ENCODE data around the gene KCNQ1.

Gene KCNQ1

DNA sequence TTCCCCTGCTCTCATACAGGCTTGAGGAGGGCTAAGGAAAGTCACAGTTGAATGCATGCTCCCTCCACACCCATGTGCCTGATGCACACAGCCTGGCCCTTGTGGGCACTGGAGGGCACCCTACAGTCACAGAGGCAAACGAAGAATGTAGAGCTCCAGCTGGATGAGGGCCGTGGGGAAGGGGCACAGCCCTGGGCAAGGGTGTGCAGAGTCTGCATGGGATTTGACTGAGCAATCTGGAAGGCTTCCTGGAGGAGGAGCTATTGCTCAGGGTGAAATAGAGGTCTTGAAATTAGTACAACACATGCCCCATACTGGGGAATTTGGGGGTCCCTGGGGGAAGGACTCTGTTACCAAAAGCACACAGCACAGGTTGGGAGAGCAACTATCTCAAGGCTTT is 64.0 kb downstream of the KCNQ1 start:
- DNase-seq (ENCODE audit: low read depth in 2 of 2), result no peak

DNA sequence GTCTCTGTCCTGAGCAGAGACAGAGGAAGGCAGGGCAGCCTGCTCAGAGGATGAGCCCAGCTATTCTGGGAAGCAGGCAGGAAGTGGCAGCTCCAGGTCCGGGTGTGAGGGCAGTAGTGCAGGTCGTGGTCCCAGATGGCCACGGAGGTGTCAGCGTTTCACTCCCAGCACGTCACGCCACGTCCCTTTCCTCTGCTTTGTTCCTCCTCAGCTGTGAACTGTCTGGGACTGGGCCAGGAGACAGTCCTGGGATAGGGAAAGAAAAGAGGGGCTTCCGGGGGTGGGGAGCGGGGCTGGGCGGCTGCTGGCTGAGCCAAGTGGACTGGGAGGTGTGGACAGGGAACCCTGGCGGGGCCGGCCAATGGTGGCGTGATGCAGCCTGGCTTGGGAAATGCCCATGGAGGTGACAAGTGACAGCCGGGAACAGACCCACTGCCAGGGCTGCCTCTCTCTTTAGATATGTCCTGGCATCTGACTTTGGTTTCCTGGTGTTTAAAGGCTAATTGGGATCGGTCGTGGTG is 64.7 kb downstream of the KCNQ1 start:
- DNase-seq (ENCODE audit: low read depth in 2 of 2), result no peak

DNA sequence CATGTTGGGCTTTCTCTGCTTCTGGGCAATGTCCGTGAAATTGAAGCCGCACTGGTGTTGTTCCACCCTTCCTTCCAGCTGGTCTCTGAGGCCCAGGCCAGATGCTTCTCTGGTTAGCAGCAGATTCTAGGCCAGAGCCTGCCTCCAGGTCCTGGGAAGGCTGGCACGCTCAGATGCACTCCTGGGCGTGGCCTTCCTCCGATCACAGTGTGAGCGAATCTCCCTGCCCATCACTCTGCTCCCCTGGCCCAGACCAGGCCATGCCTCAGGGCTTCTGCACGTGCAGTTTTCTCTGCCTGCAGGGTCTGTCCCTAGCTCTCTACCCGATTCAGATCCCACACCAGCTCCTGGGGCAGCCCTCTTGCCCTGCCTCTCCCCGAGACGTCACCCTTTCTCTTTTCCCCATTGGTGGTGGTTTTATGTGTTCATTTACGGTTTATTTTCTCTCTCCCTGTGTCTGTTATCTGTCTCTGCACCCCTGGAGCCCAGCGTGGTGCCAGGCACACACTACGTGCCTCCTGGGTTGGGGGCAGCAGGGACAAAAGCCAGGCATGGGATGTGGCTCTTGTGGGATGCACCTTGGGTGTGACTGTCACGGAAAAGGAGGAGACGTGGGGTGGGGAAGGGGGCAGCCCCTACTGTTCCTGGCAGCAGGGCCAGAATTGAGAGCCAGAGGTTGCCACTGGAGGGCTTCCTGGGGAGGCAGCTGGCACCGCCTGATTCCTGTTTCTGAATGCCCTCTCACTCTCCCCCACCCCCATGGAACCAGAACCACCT is 66.0 kb downstream of the KCNQ1 start:
- no peak for DNase-seq (ENCODE audit: low read depth in 2 of 2)

DNA sequence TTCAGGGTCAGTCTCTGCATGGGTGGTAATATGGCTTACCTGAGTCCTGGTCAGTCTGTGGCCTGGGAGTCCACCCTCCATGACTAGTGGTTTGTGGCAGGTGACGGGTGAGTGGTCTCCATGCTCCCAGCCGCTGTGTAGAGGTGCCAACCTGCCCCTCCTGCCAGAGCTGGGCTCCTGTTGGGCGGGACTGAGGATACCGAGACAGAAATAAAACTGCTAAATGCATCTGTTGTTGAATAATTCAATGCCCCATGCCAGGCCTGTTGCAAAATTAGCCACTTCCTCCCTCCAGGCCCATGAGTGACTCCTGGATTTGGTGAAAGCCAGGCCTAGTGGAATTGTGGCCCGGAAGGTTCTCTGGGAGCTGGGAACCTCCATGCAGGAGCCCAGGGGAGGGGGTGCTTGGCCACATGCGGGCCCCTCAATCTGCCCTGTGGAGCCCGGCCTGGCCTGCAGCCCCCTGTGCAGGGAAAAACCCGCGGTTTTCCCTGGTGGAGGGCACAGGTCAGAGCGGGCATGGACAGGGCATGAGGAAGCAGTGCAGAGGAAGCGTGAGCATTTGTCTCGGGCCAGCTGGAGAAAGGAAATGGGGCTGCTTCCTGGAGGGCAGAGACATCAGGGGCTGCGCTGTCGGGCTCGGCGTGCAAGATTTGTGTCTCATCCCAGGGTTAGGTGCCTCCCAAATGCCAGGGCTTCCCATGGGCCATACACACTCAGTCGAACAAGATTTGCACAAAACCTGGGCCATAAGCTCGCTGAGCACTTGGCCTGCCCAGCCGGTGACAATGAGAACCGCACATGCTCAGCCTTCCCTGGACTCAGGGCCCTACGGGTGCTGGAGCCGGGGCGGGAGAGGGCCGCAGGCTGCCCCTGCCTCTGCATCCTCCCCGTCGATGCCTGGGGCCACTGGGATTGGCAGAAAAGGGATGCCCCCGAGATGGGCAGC is 66.9 kb downstream of the KCNQ1 start:
- no peak for DNase-seq (ENCODE audit: low read depth in 2 of 2)

DNA sequence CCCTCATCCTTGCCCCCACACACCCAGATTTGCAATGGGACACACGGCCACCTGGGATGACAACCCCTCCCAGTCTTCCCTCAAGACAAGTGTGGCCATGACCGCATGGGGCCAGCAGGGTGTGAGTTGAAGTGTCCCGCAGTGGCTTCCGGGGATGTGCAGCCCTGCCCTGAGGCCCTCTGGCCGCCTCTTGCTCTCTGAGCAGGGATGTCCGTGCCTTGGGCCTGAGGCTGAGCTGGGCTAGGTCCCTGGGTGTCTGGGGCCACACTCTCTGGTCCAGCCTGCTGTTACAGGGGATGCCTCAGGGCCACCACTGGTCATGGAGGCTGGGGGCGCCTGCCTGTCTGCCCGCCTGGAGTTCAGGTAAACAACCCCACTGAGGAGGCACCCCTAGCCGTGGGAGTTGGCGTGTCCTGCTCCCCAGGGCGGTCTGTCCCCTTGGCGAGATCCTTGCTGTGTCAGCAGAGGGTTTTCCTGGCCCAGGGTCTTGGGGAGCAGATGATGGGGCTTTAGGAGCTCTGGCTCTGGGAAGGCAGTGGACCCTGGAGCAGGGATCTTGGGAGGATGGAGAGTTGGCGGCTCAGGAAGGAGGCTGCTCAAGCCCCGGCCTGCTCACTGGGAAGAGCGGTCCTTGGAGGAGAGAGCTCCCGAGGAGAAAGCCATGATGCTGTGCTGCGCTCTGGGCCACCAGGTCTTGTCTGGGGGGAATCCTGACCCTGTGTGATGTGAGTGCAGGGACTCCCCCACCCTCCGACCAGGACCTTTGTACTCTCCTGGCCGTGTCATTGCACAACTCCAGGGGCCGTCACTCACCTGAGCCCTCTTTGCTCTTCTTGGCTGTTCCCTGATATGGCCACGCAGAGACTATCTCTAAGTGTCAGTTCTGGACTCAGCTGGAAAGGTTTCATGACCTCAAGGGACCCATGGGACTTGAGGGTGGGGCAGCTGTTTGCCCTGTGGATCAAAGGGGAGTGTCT is 67.9 kb downstream of the KCNQ1 start:
- no peak for DNase-seq (ENCODE audit: low read depth in 2 of 2)

DNA sequence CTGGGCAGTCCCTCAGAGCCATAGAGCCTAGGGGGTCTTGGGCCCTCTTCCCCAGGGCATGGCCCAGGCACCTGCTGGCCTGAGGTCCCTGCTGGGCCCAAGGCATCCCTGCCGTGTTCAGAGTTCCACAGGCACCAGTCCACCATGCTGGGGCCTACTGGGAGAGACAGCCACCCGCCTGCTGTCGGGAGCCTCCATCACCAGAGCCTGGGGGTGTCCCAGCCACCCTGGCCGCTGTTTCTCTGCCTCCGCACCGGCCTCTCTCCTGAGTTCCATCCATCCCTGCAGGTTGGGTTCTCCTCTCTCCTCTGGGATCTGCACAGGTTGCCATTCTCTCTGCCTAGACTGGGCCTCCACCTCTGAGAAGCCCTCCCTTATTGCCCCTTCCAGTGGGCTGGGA is 68.6 kb downstream of the KCNQ1 start:
- DNase-seq (ENCODE audit: low read depth in 2 of 2), result no peak

DNA sequence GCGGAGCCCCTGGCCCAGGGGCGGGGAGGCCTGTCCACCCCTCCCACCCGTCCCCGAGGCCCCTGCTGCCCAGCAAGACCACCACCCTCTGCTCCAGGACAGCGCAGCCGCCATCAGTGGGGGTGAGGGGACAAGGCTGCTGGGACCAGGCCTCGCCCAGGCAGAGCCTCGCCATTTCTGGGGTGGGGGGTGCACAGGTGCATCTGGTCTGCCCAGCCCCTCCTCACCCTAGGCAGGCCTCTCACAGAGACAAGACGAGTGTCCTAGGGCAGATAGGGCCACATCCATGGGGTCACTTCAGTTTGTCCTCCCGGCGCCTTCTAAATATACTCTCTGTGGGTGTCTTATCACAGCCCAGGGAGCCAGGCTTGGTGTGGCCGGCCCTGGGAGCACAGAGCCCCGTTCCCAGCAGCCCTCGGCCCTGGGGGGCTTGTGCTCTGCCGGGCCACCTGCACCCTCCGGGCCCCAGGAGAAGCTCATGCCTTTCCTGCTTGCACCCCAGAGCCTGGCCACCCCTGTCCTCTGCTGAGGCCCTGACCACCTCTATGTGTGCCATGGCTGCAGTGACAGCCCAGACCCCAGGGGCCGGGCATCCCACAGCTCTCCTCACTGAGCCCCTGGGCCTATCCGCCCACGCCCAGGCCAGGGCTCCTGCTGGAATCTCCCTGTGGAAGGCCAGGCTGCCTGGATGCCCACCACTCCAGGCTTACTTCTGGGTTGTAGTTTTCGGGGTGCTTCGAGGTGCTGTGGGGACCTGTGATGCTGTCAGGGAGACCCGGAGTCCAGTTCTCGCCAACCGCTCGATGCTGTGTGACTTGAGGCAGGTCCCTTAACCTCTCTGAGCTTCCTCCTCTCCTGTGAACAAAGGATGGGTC is 70.8 kb downstream of the KCNQ1 start:
- no peak for DNase-seq (ENCODE audit: low read depth in 2 of 2)

DNA sequence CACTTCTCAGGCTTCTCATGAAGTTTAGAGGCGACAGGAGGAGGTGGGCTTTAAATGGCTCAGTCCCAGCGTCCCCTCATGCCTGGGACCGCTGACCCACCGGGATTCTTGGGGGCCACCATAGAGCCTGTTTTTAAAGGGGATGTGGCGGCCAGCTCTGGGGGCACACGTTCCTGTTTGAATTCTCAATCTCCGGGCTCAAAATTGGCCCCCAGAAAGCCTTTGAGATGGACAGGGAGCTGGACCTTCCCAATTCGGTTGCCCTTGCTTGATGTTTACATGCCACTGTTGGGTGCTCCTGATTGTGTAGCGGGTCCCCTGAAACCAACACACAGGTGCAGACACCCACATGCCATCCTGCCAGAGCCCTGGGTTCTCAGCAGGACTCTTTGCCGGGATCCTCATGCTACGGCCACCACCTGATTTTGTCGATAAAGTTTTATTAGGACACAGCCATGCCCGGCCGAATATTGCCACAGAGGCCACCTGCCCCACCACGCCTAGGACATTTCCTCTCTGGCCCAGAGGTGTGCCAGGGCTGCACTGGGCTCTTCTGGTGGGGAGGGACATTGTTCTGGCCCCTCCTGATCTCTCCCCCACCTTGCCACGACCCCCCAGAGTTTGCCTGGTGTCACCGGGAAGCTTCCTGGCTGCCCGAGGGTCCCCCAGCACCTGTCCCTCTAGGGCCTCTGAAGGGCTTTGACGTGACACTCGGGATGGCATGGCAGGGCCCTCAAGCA is 71.6 kb downstream of the KCNQ1 start:
- DNase-seq (ENCODE audit: low read depth in 2 of 2), result no peak

DNA sequence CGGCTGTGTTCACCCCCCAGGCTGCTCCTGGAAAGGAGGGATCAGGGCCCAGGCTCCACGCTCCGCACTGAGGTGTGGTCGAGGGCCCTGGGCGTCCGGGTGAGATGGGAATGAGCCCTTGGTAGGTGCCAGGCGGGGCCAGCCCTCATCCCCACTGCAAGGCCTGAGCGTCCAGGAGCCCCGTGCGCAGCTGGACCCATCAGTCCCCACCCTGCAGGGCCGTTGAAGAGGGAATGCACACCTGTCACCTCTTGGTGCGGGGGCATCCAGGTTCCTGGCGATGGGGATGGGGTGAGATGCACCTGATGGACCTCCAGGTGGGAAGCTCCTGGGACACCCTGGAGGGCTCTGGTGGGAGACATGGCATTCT is 72.2 kb downstream of the KCNQ1 start:
- no peak for DNase-seq (ENCODE audit: low read depth in 2 of 2)

DNA sequence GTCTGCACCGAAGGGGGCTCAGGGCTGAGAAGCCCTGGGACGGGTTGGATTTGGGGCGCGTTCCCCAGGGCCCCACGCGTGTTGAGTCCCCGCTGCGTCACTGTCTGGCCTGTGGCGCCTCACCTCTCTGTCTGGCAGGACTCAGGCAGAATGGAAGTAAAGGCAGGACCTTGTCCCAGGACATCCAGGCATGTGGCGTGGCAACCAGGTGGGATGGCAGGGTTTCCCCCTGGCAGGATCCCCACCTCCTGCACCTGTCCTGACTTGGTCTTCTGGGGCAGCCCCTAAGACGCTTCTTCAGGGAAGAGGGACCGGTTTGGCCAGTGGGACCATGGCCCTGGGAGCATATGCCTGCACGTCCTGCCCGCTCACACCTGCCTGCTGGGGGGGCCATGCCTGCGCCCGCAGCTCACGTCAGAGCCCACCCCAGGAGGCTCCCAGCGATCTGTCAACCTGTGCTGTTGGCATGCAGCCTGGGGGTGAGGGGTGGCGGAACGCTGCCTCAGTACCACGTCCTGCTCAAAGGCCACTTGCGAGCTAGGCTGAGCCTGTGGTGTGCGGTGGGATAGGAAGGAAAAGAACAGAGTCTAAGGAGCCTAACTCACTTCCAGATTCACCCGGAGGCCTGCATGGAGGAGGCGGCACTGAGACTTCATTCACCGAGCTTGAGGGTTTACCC is 72.7 kb downstream of the KCNQ1 start:
- no peak for DNase-seq (ENCODE audit: low read depth in 2 of 2)

DNA sequence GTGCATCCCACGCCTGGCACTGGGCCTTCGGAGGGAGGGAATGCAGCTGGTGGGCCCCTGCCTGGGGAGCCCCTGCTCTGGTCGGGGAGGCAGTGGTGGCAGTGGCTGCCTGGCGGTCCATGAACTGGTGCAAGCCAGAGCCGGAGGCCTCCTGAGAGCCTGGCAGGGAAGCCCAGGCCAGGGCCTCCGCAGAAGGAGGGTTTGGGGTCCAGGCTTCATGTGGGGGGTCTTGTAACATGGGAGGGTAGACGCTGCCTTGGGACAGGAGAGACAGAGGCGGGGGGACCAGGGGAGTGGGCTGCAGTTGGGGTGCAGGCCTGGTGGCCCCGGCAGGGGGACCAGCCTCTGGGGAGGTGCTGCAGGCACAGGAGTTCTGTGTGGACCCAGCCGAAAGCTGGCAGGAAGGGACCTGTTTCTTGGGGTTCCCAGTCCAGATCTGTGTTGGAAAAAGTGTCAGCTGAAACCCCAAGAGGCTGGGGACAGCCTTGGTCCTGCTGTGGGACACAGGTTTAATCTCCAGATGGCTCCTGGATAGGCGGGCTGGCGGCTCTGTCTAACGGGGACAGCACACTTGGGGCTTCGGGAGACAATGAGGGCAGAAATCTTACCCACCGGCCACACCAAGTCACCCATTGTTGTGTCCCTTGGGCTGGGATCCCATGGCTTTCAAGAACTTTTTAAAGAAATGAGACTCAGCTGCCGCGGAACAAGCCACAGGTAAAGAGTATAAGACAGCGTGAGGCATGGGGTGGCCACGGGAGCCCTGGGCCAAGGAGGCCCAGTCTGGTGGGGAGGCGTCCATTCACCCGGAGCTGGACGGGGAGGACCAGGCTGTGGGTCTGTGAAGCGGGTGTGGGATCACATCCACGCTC is 73.5 kb downstream of the KCNQ1 start:
- no peak for DNase-seq (ENCODE audit: low read depth in 2 of 2)

DNA sequence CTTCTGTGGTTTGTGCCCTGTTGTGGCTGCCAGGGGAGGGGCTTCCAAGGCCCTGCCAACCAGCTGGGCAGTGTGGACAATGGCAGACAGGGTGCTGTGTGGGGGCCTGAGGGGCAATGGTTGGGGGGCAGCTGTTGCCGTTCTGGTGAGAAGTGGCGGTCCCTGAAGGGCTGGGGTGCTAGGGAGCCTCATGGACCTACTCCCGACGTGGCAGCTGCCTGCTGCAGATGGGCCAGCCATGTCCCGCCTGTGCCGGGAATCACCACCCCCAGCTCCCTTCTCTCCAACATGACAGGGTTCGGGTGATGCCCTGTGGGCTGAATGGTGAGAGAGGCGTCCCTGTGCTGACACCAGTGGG is 74.2 kb downstream of the KCNQ1 start:
- DNase-seq (ENCODE audit: low read depth in 2 of 2), result no peak

DNA sequence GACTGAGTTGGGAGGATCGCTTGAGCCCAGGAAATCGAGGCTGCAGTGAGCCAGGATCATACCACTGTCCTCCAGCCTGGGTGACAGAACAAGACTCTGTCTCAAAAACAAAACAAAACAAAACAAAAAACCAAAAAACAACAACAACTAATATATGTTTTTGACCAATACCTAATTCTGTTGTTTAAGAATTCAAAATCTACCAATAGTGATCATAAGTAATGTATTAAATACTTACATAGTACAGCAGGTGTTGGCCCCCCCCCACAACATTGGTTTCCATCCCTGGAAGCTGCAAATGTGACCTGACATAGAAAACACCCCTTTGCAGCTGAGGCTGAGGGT is 74.7 kb downstream of the KCNQ1 start:
- no peak for DNase-seq (ENCODE audit: low read depth in 2 of 2)

DNA sequence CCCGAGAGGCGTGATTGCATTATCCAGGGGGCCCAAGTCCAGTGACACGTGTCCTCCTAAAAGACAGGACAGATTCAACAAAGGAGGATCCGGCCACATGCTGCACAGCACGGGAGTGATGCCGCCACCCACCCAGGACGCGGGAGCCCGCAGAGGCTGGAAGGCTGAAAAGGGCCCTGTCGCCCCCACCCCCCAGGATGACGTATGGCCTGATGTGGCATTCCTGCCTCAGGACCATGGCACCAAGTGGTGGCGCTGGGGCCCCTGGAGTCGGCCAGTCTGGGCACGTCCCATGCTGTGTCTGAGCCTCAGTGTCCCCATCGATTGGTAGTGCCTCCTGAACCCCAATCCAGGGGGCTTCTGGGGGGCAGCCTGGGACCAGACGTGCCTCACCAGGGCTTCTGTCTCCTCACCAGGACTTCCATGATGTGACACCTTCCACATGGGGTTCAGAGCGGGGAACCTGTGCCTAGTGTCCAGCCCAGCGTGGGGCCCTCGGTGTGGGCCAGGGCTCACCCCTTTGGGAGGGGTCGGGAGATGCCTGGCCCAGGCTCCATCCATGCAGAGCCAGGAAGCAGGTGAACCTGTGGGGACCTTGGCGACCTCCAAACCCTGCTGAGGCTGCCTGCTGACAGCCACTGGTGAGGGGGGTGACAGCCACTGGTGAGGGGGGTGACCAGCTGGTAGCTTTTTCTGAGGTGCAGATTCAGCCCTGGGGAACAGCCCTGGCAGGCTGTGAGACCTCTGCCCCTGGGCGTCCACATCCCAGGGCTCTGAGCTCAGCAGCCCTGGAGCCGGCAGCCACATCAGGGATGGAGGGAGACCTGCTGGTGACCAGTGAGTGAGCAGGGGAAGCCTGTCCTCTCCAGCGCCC is 75.3 kb downstream of the KCNQ1 start:
- DNase-seq (ENCODE audit: low read depth in 2 of 2), result no peak

DNA sequence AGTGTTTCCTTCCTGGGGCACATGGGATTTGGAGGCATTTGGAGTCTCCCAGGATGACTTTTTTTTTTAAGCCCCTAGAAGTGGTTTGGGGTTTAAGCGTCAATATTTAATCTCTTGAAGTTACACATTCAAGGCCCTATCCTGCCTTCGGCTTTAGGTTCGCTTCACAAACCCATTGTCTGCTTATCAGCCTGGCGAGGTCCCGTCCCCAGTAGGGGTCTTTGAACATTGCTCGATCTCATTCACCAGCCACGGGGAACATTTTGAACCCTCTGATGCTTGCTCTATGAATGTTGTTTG is 75.9 kb downstream of the KCNQ1 start:
- no peak for DNase-seq (ENCODE audit: low read depth in 2 of 2)

DNA sequence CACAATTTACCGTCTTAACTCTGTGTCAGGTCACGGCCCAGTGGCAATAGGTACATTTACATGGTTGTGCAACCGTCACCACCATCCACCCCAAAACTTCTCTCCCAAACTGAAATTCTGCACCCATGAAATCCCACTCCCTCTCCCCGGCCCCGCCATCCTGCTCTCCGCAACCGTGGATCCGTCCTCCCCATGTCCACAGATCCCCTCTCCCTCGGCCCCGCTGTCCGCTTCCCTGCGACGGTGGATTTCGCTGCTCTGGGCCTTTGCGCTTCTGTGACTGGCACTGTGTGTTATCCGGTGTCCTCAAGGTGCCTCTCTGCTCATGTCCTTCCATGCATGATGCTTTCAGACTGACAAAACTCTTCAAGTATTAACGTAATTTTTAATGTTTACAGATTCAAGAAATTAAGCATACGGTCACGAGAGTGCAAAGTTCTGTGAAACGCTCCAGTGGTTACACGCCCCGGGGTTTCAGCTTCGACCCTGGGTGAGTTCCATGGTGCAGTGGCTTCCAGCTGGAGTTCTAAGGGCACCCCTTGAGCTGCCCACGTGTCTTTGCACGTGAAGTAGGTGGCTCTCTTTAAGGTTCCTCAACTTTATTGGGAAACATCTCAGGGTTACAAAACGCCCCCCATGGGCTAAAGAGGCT is 76.4 kb downstream of the KCNQ1 start:
- DNase-seq (ENCODE audit: low read depth in 2 of 2), result no peak

Data from stimulated activated CD8-positive, alpha-beta memory T cell treated with anti-CD3 and anti-CD28 coated beads, Interleukin-7, amount 100 ng/mL, for 1 hour (primary cell).